Progenitor cell of endocrine pancreas (in vitro differentiated cells): ENCODE measurements around the gene NOL3. TPM values are rescaled to one million over a fixed set of nuclear protein-coding genes. Genes with fewer than 3 reads are reported as not detected.

Source experiments
- DNase-seq: peaks from one replicate; pipeline ENCODE4 v3.0.0; 2021; ENCODE audit warnings: low spot score; ENCODE audit not compliant: unreplicated experiment
- H3K27ac Mint-ChIP-seq: 2 replicates; pipeline ENCODE4 v1.8.0; 2021; ENCODE audit warnings: mild to moderate bottlenecking, moderate library complexity, mixed read lengths
- H3K27me3 Mint-ChIP-seq: 2 replicates; pipeline ENCODE4 v1.8.0; 2021; ENCODE audit warnings: mixed read lengths
- H3K36me3 Mint-ChIP-seq: 2 replicates; pipeline ENCODE4 v1.8.0; 2022; ENCODE audit warnings: mixed read lengths; ENCODE audit not compliant: insufficient read depth
- H3K4me1 Mint-ChIP-seq: 2 replicates; pipeline ENCODE4 v1.8.0; 2021; ENCODE audit warnings: low read depth, mixed read lengths
- H3K4me3 Mint-ChIP-seq: 2 replicates; pipeline ENCODE4 v1.8.0; 2021; ENCODE audit warnings: low read depth, mild to moderate bottlenecking, moderate library complexity, mixed read lengths
- H3K9me3 Mint-ChIP-seq: 2 replicates; pipeline ENCODE4 v1.8.0; 2021; ENCODE audit warnings: low read depth, mixed read lengths
- CTCF ChIP-seq: fragments of 200-600 bp; sonication (generic); IDR thresholded peaks from one replicate; pipeline ENCODE4 v1.5.0; 2021; ENCODE audit warnings: antibody characterized with exemption, mild to moderate bottlenecking; ENCODE audit not compliant: unreplicated experiment
- total RNA-seq: library from RNA; stranded (reverse); gene quantifications from 2 replicates; pipeline ENCODE4 v1.2.1, GENCODE V29; 2021

The NOL3 gene
- total RNA-seq, 1 donor from 2014 or later: 9.4 TPM

- Mint-ChIP-seq H3K4me1 (no peaks in the 10 kb centered on the region), H3K27ac (no peak overlapping the region), H3K9me3 (no peaks in the 10 kb centered on the region), H3K27me3 (peaks cover 3% of the 10 kb centered on the region), H3K36me3 (no peaks in the 10 kb centered on the region), H3K4me3 (no peak overlapping the region)
- TF ChIP-seq CTCF: no peak
- no peak for DNase-seq
These were observed 35.9 kb downstream of the NOL3 start for GRCh38 chr16:67206129-67206837.

- TF ChIP-seq CTCF: no peak
- Mint-ChIP-seq H3K4me1 (no peaks in the 10 kb centered on the region), H3K9me3 (no peaks in the 10 kb centered on the region), H3K27me3 (peaks cover 6% of the 10 kb centered on the region), H3K4me3 (no peak overlapping the region), H3K36me3 (no peaks in the 10 kb centered on the region), H3K27ac (no peak overlapping the region)
- no peak for DNase-seq
These were observed 36.5 kb downstream of the NOL3 start for GRCh38 chr16:67206838-67207248.

- no peak for TF ChIP-seq CTCF
- no peak overlapping the region for H3K4me3 Mint-ChIP-seq
- DNase-seq: no peak
- no peak overlapping the region for H3K27ac Mint-ChIP-seq
- H3K9me3 Mint-ChIP-seq: no peaks in the 10 kb centered on the region
- no peaks in the 10 kb centered on the region for H3K4me1 Mint-ChIP-seq
- H3K27me3 Mint-ChIP-seq: peaks cover 7% of the 10 kb centered on the region
- no peaks in the 10 kb centered on the region for H3K36me3 Mint-ChIP-seq
These were observed 37.1 kb downstream of the NOL3 start for GRCh38 chr16:67207249-67208091.

- H3K9me3 Mint-ChIP-seq: no peaks in the 10 kb centered on the region
- no peaks in the 10 kb centered on the region for H3K36me3 Mint-ChIP-seq
- no peak overlapping the region for H3K4me3 Mint-ChIP-seq
- H3K4me1 Mint-ChIP-seq: no peaks in the 10 kb centered on the region
- H3K27ac Mint-ChIP-seq: no peak overlapping the region
- TF ChIP-seq CTCF: no peak
- peaks cover 7% of the 10 kb centered on the region for H3K27me3 Mint-ChIP-seq
- no peak for DNase-seq
These were observed 38.0 kb downstream of the NOL3 start for GRCh38 chr16:67208154-67208896.

- DNase-seq: no peak
- no peaks in the 10 kb centered on the region for H3K4me1 Mint-ChIP-seq
- TF ChIP-seq CTCF: no peak
- no peak overlapping the region for H3K27ac Mint-ChIP-seq
- H3K36me3 Mint-ChIP-seq: no peaks in the 10 kb centered on the region
- no peaks in the 10 kb centered on the region for H3K9me3 Mint-ChIP-seq
- peaks cover 7% of the 10 kb centered on the region for H3K27me3 Mint-ChIP-seq
- H3K4me3 Mint-ChIP-seq: no peak overlapping the region
These were observed 39.2 kb downstream of the NOL3 start for GRCh38 chr16:67209565-67209964.
